Epithelial cell of proximal tubule (primary cell): ENCODE measurements around the gene SNCB. TPM values are rescaled to one million over a fixed set of nuclear protein-coding genes. Genes with fewer than 3 reads are reported as not detected.

Experiments used
- DNase-seq: peaks from one replicate; pipeline ENCODE4 v3.0.0-alpha.2; 2011; ENCODE audit warnings: low read depth
- H3K4me3 ChIP-seq: 2 replicates; pipeline ENCODE4 v1.5.1; 2011; ENCODE audit warnings: low read depth, mild to moderate bottlenecking, low read length
- total RNA-seq: library from RNA; depleted of rRNA; stranded (reverse); fragments of >200 nt; gene quantifications from 2 replicates; pipeline ENCODE4 v1.2.3, GENCODE V29; 2015
- TF ChIP-seq, protein P1 (sequence below): conservative IDR thresholded peaks from 2 replicates; pipeline ENCODE4 v1.5.1; 2012; ENCODE audit warnings: low read depth, mild to moderate bottlenecking, low read length

SNCB gene
- total RNA-seq, 1 donor from 2014 or later, result 0.17 TPM

DNA sequence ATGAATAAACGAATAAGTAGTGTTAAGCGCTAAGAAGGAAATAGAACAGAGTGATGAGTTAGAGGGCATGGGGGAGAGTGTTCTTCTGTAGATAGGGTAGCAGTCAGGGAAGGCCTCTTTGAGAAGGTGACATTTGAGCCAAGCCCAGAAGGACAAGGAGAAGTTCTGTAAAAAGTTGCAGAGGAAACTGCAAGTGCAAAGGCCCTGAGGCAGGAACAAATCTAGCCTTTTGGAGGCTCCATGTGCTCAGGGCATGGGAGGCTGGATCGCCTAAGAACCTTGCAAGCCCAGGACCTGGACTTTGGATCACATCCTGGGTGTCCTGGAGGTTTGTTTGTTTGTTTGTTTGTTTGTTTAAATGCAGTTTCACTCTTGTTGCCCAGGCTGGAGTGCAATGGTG, 8.1 kb upstream of the SNCB start:
- TF ChIP-seq, protein P1, sequence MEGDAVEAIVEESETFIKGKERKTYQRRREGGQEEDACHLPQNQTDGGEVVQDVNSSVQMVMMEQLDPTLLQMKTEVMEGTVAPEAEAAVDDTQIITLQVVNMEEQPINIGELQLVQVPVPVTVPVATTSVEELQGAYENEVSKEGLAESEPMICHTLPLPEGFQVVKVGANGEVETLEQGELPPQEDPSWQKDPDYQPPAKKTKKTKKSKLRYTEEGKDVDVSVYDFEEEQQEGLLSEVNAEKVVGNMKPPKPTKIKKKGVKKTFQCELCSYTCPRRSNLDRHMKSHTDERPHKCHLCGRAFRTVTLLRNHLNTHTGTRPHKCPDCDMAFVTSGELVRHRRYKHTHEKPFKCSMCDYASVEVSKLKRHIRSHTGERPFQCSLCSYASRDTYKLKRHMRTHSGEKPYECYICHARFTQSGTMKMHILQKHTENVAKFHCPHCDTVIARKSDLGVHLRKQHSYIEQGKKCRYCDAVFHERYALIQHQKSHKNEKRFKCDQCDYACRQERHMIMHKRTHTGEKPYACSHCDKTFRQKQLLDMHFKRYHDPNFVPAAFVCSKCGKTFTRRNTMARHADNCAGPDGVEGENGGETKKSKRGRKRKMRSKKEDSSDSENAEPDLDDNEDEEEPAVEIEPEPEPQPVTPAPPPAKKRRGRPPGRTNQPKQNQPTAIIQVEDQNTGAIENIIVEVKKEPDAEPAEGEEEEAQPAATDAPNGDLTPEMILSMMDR, result no peak
- no peak overlapping the region for H3K4me3 ChIP-seq
- no peak for DNase-seq

DNA sequence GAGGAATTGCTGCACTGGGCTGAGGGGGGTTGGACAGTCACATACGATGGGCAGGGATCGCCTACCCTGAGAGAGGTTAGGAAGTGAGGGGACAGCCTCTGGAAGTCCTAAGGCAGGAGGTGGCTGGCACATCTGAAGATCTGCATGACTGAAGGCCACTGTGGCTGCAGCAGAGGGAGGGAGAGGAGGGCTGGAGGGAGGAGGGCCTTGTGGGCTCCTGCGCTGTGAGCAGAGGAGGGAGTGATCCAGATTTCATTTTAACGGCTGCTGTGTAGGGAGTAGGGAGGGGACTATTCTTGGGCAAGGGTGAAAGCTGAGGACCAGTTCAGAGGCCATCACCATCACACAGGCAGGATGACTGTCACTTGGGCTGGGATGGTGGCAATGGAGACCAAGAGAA, 7.2 kb upstream of the SNCB start:
- no peak for DNase-seq
- no peak overlapping the region for H3K4me3 ChIP-seq
- TF ChIP-seq, protein P1, result no peak

DNA sequence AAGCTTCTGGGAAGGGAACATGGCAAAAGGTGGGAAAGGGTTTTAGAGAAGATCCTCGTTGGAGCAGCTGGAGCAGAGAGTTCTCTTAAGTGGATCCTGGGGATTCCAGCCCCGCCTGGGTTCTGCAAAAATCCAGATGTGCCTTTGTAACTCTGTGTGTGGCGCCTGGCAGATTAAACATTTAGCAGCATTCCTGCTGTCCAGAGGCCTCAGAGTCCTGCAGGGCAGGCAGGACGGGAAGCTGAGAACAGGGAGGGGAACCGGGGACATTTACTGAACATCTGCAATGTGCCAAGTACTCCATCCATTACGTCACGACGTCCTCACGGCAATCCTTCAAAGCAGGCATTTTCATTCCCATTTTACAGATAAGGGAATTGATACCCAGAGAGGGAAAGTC, 6.1 kb upstream of the SNCB start:
- no peak for DNase-seq
- H3K4me3 ChIP-seq, result no peak overlapping the region
- TF ChIP-seq, protein P1, result no peak

DNA sequence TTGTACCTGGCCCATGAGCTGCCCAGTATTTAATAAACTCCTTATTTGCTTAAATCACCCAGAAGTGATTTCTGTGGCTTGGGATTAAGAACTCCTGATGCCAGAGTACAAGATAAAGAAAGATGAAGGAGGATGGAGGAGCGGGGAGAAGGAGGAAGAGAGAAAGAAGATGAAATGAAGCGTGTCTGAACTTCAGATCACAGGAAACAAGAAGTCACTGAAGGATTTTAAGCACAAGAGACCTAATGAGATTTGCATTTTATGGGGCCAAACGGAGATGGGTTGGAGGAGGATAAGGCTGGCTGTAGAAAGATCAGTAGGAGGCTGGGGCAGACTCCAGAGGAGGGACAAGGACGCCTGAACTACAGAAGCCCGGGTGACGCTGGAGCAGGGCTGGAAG, 3.3 kb upstream of the SNCB start:
- no peak for DNase-seq
- no peak overlapping the region for H3K4me3 ChIP-seq
- TF ChIP-seq, protein P1, result no peak

DNA sequence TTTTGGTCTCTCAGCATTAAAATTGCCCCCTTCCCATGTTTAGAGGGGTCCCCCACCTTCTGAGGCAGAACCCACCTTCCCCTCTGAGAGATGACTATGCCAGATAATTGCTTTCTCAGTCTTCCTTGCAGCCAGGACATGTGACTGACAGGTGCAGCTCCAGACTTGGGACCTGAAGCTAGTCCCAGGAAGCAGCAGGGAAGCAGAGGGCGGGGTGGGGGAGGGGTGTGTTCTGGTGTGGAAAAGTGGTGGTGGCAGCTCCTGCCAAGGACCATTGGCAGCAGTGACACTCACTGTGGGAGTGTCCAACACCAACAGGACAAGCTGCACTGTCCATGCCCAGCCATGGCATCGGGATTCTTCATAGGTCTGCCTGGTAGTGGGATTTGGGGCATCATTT, 2.4 kb upstream of the SNCB start:
- H3K4me3 ChIP-seq, result no peak overlapping the region
- no peak for DNase-seq
- TF ChIP-seq, protein P1, result no peak

DNA sequence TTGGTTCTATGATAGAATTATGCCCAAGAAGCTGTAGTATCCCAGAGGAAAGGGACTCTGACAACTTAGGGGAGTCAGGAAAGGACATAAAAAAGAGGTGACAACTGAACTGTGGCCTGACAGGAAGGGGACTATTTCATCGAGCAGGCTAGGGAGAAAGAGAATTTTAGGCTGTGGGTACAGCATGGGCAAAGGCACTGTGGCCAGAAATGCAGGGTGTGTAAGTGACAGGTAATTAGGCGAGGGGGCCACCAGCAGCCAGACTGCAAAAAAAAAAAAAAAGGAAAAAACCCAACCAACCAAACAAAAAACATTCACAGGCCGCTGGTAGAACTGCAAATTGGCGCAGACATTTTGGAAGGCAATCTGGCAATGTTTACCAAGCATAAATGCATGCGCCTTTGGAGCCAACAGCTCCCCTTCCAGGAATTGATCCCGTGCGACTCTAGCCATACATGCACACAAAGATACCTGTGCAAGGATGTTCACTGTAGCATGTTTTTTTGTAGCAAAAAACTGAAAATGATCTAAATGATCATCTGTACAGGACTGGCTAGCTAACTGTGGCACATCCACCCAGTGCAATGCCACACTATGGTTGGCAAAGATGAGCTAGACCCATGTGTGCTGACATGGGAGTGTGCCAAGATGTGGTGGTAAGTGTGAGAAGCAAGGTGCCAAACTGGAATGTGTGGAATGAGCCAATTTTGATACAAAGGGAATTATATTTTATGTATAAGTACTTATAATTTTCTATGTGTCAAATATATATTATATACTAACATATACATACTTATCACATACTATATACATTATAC, 1.3 kb upstream of the SNCB start:
- TF ChIP-seq, protein P1, result no peak
- H3K4me3 ChIP-seq, result no peak overlapping the region
- DNase-seq, result no peak

DNA sequence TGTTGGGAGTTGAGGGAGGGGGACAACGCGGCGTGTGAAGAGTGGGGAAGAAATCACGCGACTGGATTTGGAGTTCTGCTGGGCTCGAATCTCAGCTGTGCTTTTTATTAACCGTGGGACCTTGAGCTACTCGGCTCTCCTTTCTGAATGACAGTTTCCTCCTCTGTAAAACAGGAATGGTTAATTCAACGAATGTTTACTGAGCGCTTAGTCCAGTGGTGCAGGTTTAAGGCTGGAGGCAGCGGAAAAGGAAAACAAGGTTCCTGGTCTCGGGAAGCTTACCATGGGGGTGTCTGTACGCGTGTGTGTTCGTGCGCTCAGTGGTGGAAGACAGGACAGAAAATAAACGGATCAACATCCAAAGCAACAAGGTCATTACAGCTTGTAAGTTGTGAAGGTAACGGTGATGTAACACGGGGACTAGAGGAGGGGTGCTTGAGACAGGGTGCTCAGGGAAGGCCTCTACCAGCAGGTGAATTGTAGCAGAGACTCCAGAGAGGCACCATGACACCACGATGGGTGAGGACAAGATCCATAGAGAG, 418 bp upstream of the SNCB start:
- peak overlapping the region; percentile 50 for H3K4me3 ChIP-seq

More for the DNA sequence above, 418 bp upstream of the SNCB start:
- TF ChIP-seq, protein P1, result no peak
- DNase-seq, result no peak
